IMR-90 (cell line): ENCODE results near the gene OR4D11. TPM values are rescaled to one million over a fixed set of nuclear protein-coding genes. Genes with fewer than 3 reads are reported as not detected.
"Not testable (repeated sequence)": the region's sequence is repeated elsewhere in the genome, so short reads cannot be mapped to it uniquely, and the experiment has no call there.

Experiments
- ATAC-seq: fragments of 200-7000 bp; cut with Tn5 transposase; 2 replicates; pipeline ENCODE4 v1.9.1; 2020; ENCODE audit warnings: low read depth, mild to moderate bottlenecking, moderate library complexity
- BruUV-seq: library from RNA; stranded (reverse); fragments of 400-500 nt; replicated peaks from 2 replicates; lab custom pipeline; 2021; lab: Mats Ljungman, UMichigan
- CTCF ChIA-PET: fragments of 300-600 bp; formaldehyde crosslinking; extraction: SDS; loops from one replicate; lab custom pipeline; 2021; ENCODE audit warnings: antibody characterized with exemption; lab: Yijun Ruan, JAX
- POLR2A ChIA-PET: fragments of 300-600 bp; sonication (Branson Sonifier 250); formaldehyde crosslinking; loops from one replicate; lab custom pipeline; 2022; ENCODE audit warnings: antibody characterized with exemption; ENCODE audit not compliant: unreplicated experiment; lab: Charles Lee
- DNase-seq: peaks from one replicate; pipeline ENCODE4 v3.0.0; 2013
- H2AFZ ChIP-seq: replicated peaks from 2 replicates; pipeline ENCODE3; 2013; ENCODE audit warnings: low read length, mild to moderate bottlenecking; ENCODE audit not compliant: poor library complexity
- H2AK5ac ChIP-seq: 2 replicates; pipeline ENCODE4 v1.6.1; 2013; ENCODE audit warnings: low read depth, low read length, inconsistent platforms
- H2AK9ac ChIP-seq: replicated peaks from 2 replicates; pipeline ENCODE3; 2013; ENCODE audit warnings: mild to moderate bottlenecking, low read depth, low read length, moderate library complexity; ENCODE audit not compliant: poor library complexity
- H2BK120ac ChIP-seq: 2 replicates; pipeline ENCODE4 v1.6.1; 2013; ENCODE audit warnings: low read depth, low read length, inconsistent platforms
- H2BK15ac ChIP-seq: 3 replicates; pipeline ENCODE4 v1.6.1; 2013; ENCODE audit warnings: low read depth, low read length, inconsistent platforms
- H2BK20ac ChIP-seq: 2 replicates; pipeline ENCODE4 v1.6.1; 2013; ENCODE audit warnings: low read depth, mild to moderate bottlenecking, inconsistent platforms, low read length, moderate library complexity
- H2BK5ac ChIP-seq: 2 replicates; pipeline ENCODE4 v1.6.1; 2013; ENCODE audit warnings: mild to moderate bottlenecking, low read depth, low read length, inconsistent platforms; ENCODE audit not compliant: poor library complexity, severe bottlenecking
- H3K14ac ChIP-seq: replicated peaks from 2 replicates; pipeline ENCODE4 v1.6.1; 2013; ENCODE audit warnings: low read depth, low read length, inconsistent platforms
- H3K18ac ChIP-seq: 2 replicates; pipeline ENCODE4 v1.6.1; 2013; ENCODE audit warnings: low read depth, low read length, control low read depth
- H3K23ac ChIP-seq: 2 replicates; pipeline ENCODE4 v1.6.1; 2013; ENCODE audit warnings: low read depth, low read length, inconsistent platforms
- H3K27ac ChIP-seq: 2 replicates; pipeline ENCODE4 v1.5.1; 2013; ENCODE audit warnings: mild to moderate bottlenecking, control low read depth, low read length; ENCODE audit not compliant: insufficient read depth
- H3K27me3 ChIP-seq: 2 replicates; pipeline ENCODE4 v1.6.1; 2013; ENCODE audit warnings: low read length; ENCODE audit not compliant: control insufficient read depth, insufficient read depth
- H3K36me3 ChIP-seq: 2 replicates; pipeline ENCODE4 v1.6.1; 2013; ENCODE audit warnings: low read length, mixed read lengths; ENCODE audit not compliant: control insufficient read depth, insufficient read depth
- H3K4ac ChIP-seq: 2 replicates; pipeline ENCODE4 v1.6.1; 2013; ENCODE audit warnings: low read depth, low read length, inconsistent platforms
- H3K4me1 ChIP-seq: 2 replicates; pipeline ENCODE4 v1.6.1; 2013; ENCODE audit warnings: low read length, mixed read lengths; ENCODE audit not compliant: control insufficient read depth, insufficient read depth
- H3K4me2 ChIP-seq: 2 replicates; pipeline ENCODE4 v1.6.1; 2013; ENCODE audit warnings: low read depth, mild to moderate bottlenecking, control low read depth, low read length, moderate library complexity
- H3K4me3 ChIP-seq: 2 replicates; pipeline ENCODE4 v1.5.1; 2013; ENCODE audit warnings: low read depth, mild to moderate bottlenecking, control low read depth, low read length, moderate library complexity; ENCODE audit not compliant: insufficient read depth
- H3K56ac ChIP-seq: 2 replicates; pipeline ENCODE4 v1.6.1; 2013; ENCODE audit warnings: low read length, inconsistent platforms; ENCODE audit not compliant: insufficient read depth; ENCODE audit errors: extremely low read depth
- H3K79me1 ChIP-seq, 2 experiments: 2 replicates each; pipeline ENCODE4 v1.6.1; 2013; ENCODE audit warnings: low read length in 2 of 2, inconsistent platforms in 1 of 2, low read depth in 1 of 2
- H3K9ac ChIP-seq: 2 replicates; pipeline ENCODE4 v1.6.1; 2013; ENCODE audit warnings: low read depth, low read length, control low read depth
- H3K9me1 ChIP-seq: 2 replicates; pipeline ENCODE4 v1.6.1; 2013; ENCODE audit warnings: low read length, inconsistent platforms; ENCODE audit not compliant: insufficient read depth
- H3K9me3 ChIP-seq: 2 replicates; pipeline ENCODE4 v1.6.1; 2013; ENCODE audit warnings: low read length; ENCODE audit not compliant: control insufficient read depth, insufficient read depth
- H4K20me1 ChIP-seq: 2 replicates; pipeline ENCODE4 v1.6.1; 2013; ENCODE audit warnings: low read length, inconsistent platforms; ENCODE audit not compliant: insufficient read depth
- H4K5ac ChIP-seq: 2 replicates; pipeline ENCODE4 v1.6.1; 2013; ENCODE audit warnings: mild to moderate bottlenecking, low read depth, low read length, control low read depth
- H4K8ac ChIP-seq, 2 experiments: 2 replicates each; pipeline ENCODE4 v1.6.1; 2013; ENCODE audit warnings: low read depth in 2 of 2, low read length in 2 of 2, control low read depth in 1 of 2, inconsistent platforms in 1 of 2
- H4K91ac ChIP-seq: 2 replicates; pipeline ENCODE4 v1.6.1; 2013; ENCODE audit warnings: low read depth, low read length, inconsistent platforms; ENCODE audit not compliant: insufficient read depth
- CHD1 ChIP-seq: IDR thresholded peaks from 2 replicates; pipeline ENCODE4 v1.6.1; 2012; ENCODE audit warnings: low read depth, low read length, improper control_type of control experiment
- RCOR1 ChIP-seq: IDR thresholded peaks from 2 replicates; pipeline ENCODE4 v1.6.1; 2012; ENCODE audit warnings: mild to moderate bottlenecking, low read length, improper control_type of control experiment; ENCODE audit not compliant: insufficient replicate concordance
- USF2 ChIP-seq: fragments of 150-350 bp; IDR thresholded peaks from 2 replicates; pipeline ENCODE4 v1.6.1; 2017; ENCODE audit warnings: mild to moderate bottlenecking, antibody characterized with exemption, low read length, low read depth
- WGBS, 2 experiments: methylation state at CpG; one replicate each; pipeline versions ENCODE4 v1.1.5 to v1.1.7; 2013; ENCODE audit warnings: missing lambda C conversion rate in 2 of 2; ENCODE audit not compliant: insufficient read length in 1 of 2; ENCODE audit errors: extremely low coverage in 2 of 2; 5-methylcytosine and 5-hydroxymethylcytosine counted together
- dilution Hi-C: fragments of 300-500 bp; cut with HindIII; formaldehyde crosslinking; loops from one replicate; pipeline ENCODE4 v1.14.3; 2018; ENCODE audit warnings: low sequenced_read_pairs; ENCODE audit not compliant: unreplicated experiment
- in situ Hi-C: fragments of 300-500 bp; cut with MboI; formaldehyde crosslinking; loops from 3 replicates; pipeline ENCODE4 v1.14.3; 2019; ENCODE audit warnings: low sequenced_read_pairs, inconsistent platforms, mixed read lengths
- intact Hi-C: fragments of 100-400 bp; cut with micrococcal nuclease; formaldehyde crosslinking; loops from 2 replicates; pipeline ENCODE4 v1.10.0; 2022
- polyA plus RNA-seq, 3 experiments: library from polyadenylated mRNA; depleted of rRNA; stranded (reverse); fragments of >200 nt; gene quantifications; 2 replicates each; pipeline ENCODE4 v1.2.3, GENCODE V29; 2012; ENCODE audit warnings: low replicate concordance in 1 of 3
- total RNA-seq: library from RNA; depleted of rRNA; stranded (reverse); fragments of >200 nt; gene quantifications from 2 replicates; pipeline ENCODE4 v1.2.3, GENCODE V29; 2012

OR4D11 gene
- total and polyA plus RNA-seq, 2 of the 4 experiments (the other 2 are of a cell fraction): not detected

- no peak overlapping the region for H2BK20ac ChIP-seq
- no peak overlapping the region for H3K4ac ChIP-seq
- no peak overlapping the region for H3K9ac ChIP-seq
- H3K36me3 ChIP-seq: no peaks in the 10 kb centered on the region
- ChIA-PET POLR2A (no interaction called here), CTCF (no interaction called here)
- H3K27me3 ChIP-seq: no peaks in the 10 kb centered on the region
- H2AK9ac ChIP-seq: no peak overlapping the region
- no peak overlapping the region for H2BK15ac ChIP-seq
- ATAC-seq: no peak
- H3K4me2 ChIP-seq: no peak overlapping the region
- BruUV-seq: no TSS peak
- no peaks in the 10 kb centered on the region for H3K9me3 ChIP-seq
- TF ChIP-seq RCOR1: no peak
- no peak for TF ChIP-seq CHD1
- TF ChIP-seq USF2: no peak
- H3K4me1 ChIP-seq: 0 out of 2 replicates have a peak, but pooled peaks cover 2% of the 10 kb centered on the region
- peak overlapping the region; percentile 9 for H2AFZ ChIP-seq
- 100% methylated on average over 1 of the region's 24 CpGs; no CpG with 5 or more reads in 1 of the 2 experiments for WGBS, 2 experiments
- dilution Hi-C loops: no loop called here
- H3K14ac ChIP-seq: no peak overlapping the region; the same call in 1 of the 2 replicates
- H2BK5ac ChIP-seq: no peak overlapping the region
- intact Hi-C loops: no loop called here
- no peak overlapping the region for H3K4me3 ChIP-seq
- in situ Hi-C loops: no loop called here
- H4K5ac ChIP-seq: no peak overlapping the region
- H4K20me1 ChIP-seq: peaks cover 3% of the 10 kb centered on the region
- no peak overlapping the region for H2AK5ac ChIP-seq
- no peak overlapping the region for H2BK120ac ChIP-seq
- H4K91ac ChIP-seq: no peak overlapping the region
- H3K9me1 ChIP-seq: no peaks in the 10 kb centered on the region
- no peaks in the 10 kb centered on the region for H3K79me1 ChIP-seq
- no peak overlapping the region for H3K56ac ChIP-seq
- H3K18ac ChIP-seq: no peak overlapping the region
- no peak overlapping the region for H4K8ac ChIP-seq
- no peak overlapping the region for H3K23ac ChIP-seq
- no peak overlapping the region for H3K27ac ChIP-seq
- DNase-seq: peak; percentile 44
Measured at GRCh38 chr11:59545179-59546020, 42.0 kb downstream of the OR4D11 start.

GRCh38 chr11:59547605-59548308, 44.4 kb downstream of the OR4D11 start:
- CTCF ChIA-PET: interaction anchor here (1.0 kb wide), 1 partner anchor 10 kb away, joined by 9 read pairs; no protein-coding TSS in a partner anchor
- H2BK120ac ChIP-seq, dilution Hi-C loops, H3K79me1 ChIP-seq, H3K14ac ChIP-seq, H2AK9ac ChIP-seq, ATAC-seq, H2BK15ac ChIP-seq, H2BK20ac ChIP-seq, H3K23ac ChIP-seq, in situ Hi-C loops, H3K18ac ChIP-seq, H4K8ac ChIP-seq, H2AFZ ChIP-seq, H2AK5ac ChIP-seq, H3K56ac ChIP-seq, H3K9me1 ChIP-seq, H3K4me2 ChIP-seq, intact Hi-C loops, H4K91ac ChIP-seq, BruUV-seq, H3K9ac ChIP-seq, H4K5ac ChIP-seq, H3K4me3 ChIP-seq, H3K4ac ChIP-seq, H3K36me3 ChIP-seq, H3K9me3 ChIP-seq, H3K4me1 ChIP-seq, DNase-seq, H3K27ac ChIP-seq, H3K27me3 ChIP-seq, POLR2A ChIA-PET, H2BK5ac ChIP-seq: not testable (repeated sequence)
- H4K20me1 ChIP-seq: peaks cover 10% of the 10 kb centered on the region
- WGBS, 2 experiments: no CpG with 5 or more reads among the region's 5 CpGs
